Fibroblast of skin of left biceps (primary cell): Measurements from ENCODE around the gene RYR1.
"Not testable (repeated sequence)": the region's sequence is repeated elsewhere in the genome, so short reads cannot be mapped to it uniquely, and the experiment has no call there.

Source experiments
- DNase-seq, 2 experiments: peaks; one replicate each; pipeline ENCODE4 v3.0.0-alpha.2; 2013; ENCODE audit warnings: low read depth in 2 of 2

Gene RYR1

DNA sequence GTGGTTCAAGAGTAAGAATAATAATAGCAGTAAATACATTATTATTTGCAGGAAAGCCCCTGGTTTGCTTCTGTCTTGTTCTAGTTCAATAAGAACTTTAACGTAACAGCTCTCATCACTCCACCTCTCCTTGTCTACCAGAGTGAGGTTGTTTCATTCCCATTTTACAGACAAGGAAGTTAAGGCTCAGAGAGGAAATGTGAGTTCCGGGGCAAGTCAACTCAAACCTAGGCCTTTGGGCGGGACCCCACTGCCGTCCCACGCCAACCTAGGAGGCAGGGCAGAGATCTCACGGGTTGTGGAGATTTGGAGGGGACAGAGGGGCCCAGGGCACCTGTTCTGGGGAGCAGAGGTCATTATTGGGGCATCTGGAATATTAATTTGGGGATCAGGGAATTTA lies 182.8 kb downstream of the RYR1 start:
- DNase-seq: no peak

DNA sequence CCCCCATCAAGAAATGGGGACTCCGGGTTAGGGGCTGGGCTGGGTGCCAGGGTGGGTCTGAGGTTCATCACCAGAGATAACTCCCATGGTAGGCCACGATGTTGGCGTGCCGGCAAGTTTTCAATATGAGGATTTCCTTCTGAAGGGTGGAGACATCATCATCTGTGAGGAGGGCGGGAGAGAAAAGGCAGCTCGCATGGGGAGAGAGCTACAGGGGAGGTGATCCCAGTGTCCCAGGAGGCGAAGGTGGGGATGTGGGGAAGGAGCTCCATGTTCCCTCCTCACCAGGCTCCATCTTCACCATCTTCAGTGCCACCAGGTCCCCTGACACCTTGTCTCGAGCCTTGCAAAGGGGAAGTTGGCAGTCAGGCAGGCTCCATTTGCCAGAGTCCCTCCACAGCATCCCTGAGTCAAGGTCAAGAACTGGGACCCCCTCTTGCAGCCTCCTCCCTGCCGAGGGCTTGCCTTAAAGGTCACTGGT lies 183.8 kb downstream of the RYR1 start:
- no peak for DNase-seq

DNA sequence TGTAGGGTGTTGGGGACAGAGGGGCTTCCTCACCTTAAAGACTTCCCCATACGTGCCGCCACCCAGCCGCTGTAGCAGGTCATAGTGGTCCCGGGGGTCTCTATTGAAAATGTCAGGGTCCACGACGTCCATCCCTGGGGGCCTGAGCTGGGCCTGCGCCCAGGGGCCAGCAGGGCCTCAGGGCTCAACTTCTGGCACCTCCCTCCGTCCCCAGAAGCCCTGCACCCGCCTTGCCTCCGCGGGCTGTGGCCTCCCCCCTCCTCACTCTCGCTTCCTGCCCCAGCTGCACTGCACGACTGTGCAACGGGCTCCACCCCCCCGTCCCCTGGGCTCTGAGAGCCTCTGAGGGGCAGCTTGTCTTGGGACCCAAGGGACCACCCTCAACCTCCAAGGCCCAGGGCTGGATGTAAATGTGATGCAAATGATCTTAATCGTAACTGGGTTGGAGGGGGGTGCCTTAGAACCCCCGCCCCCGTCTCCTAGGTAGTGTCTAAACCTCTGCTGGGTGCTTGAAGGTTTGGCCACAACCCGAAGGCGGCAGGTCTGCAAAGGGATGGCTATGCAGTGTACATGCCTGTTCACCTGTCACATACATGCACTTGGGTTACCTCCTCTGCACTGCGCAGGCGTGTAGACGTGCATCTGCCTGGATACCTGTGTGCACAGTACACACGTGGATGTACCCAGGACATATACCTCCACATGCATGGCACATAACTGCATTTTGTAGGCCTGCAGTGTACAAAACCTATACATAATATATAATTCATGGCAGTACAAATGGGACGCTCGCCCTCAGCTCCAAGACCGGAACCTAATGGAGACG lies 184.5 kb downstream of the RYR1 start, which contains the start of gene MAP4K1:
TSS of gene MAP4K1 (minus strand) at position 190 of the 826 bp plus-strand sequence. CDS start at position 132, 58 bp downstream.
- no peak for DNase-seq

DNA sequence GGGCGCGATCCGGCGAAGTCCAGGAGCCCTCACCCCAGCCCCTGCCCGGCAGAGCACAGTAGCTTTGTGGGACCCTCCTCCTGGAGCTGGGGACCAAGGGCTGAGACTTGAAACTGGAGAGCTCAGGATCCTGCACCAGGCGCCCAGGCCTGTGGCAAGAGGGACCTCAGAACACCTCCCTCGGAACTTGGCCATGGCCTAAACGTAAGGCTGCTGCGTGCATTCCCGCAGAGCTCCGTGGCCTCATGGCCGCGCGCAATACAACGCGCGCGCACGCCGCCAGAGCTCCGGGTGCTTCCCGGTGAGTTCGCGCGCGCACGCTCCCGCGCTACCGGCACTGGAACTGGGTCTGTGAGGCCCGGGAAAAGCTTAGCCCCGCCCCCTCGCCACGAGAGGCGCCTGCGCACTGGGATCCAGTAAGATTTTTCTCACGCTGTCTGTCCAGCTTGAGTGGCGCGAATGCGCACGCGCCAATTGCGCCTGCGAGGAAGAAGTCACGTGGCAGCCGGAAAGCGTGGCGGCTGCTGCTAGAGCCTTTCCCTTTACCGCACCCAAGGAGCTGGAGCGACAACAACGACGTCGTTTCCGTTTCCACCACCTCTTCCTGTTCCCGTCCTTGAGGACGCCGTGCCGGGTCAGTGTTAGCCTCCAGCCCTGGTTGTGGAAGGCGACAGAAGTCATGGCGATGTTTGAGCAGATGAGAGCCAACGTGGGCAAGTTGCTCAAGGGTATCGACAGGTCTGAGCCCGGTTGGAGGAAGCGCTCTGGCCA lies 185.3 kb downstream of the RYR1 start, which contains the start of gene EIF3K:
TSS of gene EIF3K (plus strand) at position 599 of the 771 bp plus-strand sequence. CDS start at position 680, 81 bp downstream.
- peak; percentile 95 for DNase-seq

DNA sequence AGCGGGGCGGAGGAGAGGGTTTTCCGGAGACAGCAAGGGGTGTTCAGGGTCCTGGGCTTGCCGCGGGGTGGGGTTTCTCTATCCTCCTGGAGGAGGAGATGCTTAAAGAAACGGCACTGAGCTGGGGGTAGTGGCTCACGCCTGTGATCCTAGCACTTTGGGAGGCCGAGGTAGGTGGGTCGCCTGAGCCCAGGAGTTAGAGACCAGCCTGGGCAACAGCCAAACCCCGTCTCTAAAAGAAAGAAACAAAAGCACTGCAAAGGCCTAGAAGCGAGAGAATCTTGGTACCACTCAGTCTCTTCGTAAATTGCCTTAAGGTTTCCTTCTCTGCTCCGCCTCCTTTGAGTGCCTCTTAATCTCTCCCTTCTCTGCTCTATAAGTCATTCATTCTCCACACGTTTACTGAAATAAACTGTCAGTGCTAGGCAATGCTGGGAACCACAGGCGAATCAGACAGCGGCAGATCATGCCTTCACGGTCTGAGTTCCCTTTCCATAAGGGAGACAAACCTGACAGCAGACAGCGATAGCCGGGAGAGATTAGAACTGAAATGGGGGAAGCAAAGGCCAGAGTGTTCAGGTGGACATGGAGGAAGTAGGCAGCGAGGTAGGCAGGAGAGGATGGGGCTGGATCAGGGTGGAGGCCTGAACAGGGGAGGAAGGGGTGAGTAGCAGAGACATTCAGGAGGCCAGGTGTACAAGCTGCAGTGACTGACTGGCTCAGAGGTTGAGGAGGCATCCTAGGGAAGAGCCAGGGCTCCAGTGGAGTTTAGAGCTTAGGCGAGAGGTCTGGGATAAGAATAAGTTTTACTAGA lies 186.1 kb downstream of the RYR1 start:
- DNase-seq: no peak

DNA sequence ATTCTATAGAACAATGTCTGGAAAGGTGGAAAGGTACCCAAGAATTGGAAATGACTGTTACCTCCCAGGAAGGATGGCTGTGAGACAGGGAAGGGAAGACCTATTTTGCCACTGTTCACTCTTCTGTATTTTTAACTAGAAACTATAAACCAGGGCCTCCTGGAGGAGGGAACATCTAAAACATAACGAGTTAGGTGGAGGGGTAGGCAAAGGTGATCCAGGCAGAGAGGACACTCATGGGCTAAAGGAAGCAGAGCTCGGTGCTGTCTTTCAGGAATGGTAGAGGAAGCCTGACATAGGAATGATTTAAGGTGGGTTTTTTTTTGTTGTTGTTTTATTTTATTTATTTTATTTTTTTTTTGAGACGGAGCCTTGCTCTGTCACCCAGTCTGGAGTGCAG lies 191.3 kb downstream of the RYR1 start:
- no peak for DNase-seq

DNA sequence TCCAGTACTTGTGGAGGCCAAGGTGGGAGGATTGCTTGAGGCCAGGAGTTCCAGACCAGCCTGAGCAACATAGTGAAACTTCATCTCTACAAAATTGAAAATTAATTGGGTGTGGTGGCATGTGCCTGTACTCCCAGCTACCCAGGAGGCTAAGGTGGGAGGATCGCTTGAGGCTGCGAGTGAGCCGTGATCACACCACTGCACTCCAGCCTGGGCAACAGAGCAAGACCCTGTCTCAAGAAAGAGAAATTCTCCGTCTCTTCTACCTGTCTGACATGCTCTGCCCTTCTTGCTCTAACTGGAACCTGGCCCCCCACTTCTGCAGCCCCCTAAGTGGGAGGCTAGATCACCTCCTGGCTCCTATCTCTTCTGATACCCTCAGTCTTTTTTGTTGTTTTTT lies 192.9 kb downstream of the RYR1 start:
- DNase-seq: no peak

DNA sequence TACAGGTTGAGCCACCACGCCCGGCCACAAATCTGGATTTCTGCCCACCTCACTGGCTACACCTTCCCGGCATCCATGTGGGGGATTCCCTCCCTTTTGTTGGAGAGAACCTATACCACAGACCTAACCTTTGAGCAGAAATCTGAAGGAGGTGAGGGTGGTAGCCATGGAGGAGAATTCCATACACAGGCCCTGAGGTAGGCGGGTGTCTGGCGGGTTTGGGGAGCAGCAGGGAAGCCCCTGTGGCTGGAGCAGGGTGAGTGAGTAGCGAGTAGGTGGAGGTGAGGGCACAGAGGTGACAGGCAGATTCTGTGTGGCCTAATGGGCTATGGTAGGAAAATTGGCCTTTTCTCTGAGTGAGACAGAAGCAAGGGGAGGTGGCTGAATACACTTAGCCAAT lies 196.1 kb downstream of the RYR1 start:
- no peak for DNase-seq

DNA sequence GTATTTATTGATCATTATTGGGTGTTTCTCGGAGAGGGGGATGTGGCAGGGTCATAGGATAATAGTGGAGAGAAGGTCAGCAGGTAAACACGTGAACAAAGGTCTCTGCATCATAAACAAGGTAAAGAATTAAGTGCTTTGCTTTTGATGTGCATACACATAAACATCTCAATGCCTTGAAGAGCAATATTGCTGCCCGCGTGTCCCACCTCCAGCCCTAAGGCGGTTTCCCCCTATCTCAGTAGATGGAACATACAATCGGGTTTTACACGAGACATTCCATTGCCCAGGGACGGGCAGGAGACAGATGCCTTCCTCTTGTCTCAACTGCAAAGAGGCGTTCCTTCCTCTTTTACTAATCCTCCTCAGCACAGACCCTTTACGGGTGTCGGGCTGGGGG lies 197.8 kb downstream of the RYR1 start:
- not testable (repeated sequence) for DNase-seq

DNA sequence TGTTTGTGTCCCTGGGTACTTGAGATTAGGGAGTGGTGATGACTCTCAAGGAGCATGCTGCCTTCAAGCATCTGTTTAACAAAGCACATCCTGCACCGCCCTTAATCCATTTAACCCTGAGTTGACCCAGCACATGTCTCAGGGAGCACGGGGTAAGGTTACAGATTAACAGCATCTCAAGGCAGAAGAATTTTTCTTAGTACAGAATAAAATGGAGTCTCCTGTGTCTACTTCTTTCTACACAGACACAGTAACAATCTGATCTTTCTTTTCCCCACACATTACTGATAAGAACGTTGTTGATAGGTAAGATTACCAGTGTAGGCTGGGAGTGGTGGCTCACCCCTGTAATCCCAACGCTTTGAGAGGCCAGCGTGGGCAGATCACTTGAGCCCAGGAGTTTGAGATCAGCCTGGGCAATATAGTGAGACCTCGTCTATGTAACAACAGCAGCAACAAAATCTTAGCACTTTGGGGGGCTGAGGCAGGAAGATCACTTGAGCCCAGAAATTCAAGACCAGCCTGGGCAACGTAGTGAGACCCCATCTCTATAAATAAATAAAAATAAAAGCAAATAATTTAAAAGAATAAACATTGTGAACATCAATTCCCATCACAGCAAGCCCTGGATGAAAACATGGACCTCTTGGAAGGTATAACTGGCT lies 198.5 kb downstream of the RYR1 start:
- not testable (repeated sequence) for DNase-seq

DNA sequence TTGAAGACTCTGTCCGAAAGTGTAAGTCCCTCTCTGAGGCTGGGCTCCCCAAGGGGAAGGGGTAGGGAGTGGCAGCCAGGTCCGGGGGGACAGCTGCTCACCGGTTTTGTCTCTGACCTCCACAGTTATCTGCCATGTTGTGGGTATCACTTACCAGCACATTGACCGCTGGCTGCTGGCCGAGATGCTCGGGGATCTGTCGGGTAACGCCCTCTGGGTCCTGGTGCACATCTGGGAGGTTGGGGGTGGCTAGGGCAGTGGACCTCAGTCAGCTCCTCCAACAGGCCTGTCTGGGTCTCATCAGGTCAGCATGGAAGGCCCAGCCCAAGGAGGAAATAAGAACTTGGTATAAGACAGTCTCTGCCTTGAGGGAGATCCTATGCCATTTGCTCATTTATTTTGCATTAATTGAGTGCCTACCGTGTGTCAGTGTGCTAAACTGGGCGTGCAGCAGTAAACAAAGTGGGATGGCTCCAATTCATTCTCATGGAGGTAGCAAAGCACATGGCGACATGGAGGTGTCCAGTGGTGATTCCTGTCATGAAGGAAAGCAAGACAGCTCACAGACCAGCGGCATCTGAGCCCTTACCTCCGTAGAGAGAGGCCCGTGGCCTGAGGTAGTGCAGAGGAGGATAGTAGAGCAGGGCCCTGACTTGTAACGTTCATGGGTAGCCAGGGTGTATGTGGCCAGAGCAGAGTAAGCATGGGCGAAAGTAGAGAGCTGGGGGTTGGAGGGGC lies 199.2 kb downstream of the RYR1 start:
- no peak for DNase-seq

DNA sequence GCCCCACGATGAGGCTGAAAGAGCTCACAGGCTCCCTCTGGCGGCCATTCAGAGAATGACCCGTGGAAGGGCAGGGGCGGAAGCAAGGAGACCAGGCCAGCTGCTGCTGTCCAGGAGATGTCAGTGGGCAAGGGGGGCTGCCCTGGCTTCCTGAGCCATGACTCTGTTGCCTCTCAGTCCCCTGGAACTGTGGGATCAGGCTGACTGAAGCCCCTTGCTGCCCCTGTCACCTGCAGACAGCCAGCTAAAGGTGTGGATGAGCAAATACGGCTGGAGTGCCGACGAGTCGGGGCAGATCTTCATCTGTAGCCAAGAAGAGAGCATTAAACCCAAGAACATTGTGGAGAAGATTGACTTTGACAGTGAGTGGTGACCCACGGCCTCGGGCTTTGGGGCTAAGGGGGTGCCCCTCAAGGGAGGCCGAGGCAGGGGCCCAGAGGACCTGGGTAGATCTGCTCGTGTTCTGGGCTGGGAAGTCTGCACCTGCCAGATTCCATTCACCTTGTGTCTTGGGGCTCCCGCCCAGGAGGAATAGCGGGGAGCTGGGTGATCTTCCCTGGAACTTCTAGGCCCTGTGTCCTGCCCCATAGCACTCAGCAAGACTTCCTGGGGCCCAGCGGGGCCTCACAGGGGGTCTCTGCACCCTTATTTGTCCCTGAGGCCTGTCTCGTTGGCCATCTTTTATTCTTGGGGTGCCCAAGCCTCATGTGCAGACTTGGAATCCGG lies 201.4 kb downstream of the RYR1 start:
- no peak for DNase-seq

DNA sequence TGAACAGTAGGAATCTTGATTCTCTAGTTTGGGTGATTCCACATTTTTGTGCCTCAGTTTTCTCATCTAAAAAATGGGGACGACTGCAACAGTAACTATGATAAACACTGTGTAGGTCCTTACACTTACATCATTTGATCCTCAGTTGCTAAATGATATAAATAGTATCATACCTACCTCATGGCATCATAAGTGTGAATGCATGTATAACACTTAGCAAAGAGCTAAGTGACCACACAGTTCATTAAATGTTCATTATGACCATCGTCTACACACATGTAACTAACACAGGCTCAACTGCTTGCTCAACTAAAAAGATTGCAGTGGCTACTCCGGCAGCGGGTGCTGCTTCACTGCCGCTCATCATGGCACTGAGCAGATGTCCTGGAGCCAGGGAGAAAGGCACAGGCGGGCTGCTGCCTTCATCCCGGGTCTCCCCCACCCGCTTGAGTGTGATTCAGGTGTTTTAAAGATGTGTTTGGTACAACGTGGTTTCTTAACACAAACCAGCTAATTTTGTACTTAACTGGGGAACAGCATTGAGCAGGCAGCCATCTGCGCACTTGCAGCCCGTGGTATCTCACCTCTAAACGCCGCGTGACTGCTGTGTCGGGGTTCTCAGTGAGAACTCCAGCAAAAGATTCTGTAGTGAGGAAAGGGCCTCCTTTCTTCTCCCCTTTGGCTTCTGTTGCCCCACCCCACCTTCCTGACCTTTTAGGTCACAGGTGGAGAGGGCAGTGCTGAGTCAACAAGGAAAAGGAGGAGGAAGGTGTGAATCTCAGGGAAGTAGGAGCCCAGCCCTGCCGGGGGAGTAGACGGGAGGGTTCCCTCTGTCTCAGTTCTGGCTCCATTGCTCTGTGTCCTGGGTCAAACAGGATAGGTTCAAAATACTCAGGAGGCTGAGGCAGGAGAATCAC lies 202.2 kb downstream of the RYR1 start:
- no peak for DNase-seq
